SK-N-MC (cell line): Measurements from ENCODE around the gene PCDH12.

Experiments used
- EZH2 ChIP-seq: fragments of 200-600 bp; sonication (generic); IDR thresholded peaks from one replicate; pipeline ENCODE4 v1.6.1; 2017; ENCODE audit warnings: antibody characterized with exemption
- FOXP2 ChIP-seq: optimal IDR thresholded peaks from 2 replicates; pipeline ENCODE3; 2011; ENCODE audit warnings: mild to moderate bottlenecking, moderate library complexity; ENCODE audit not compliant: insufficient read depth; ENCODE audit errors: extremely low read length, control extremely low read depth
- POLR2AphosphoS5 ChIP-seq: IDR thresholded peaks from 2 replicates; pipeline ENCODE4 v1.6.1; 2012; ENCODE audit warnings: mild to moderate bottlenecking, low read depth, low read length, borderline replicate concordance

DNA sequence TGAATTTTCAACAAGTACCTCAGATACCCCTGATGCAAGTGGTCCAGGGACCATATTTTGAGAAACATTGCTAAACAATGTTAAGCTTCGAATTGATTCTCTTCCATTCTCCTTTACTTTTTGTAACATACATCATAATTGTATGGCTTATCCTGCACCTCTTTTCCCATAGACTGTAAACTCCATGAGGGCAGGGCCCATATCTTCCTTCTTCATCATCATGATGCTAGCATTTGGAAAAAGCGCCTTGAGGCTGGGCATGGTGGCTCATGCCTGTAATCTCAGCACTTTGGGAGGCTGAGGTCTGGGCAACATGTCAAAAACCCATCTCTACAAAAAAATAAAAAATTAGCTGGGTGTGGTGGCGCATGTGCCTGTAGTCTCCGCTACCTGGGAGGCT, 48.8 kb downstream of the PCDH12 start:
- TF ChIP-seq POLR2AphosphoS5, result no peak
- TF ChIP-seq EZH2, result no peak
- no peak for TF ChIP-seq FOXP2
